MCF 10A (cell line): ENCODE data around the gene SRSF6. TPM values are rescaled to one million over a fixed set of nuclear protein-coding genes. Genes with fewer than 3 reads are reported as not detected.

Source experiments
- BruUV-seq: library from RNA; stranded (reverse); fragments of 400-500 nt; replicated peaks from 2 replicates; lab custom pipeline; 2021; lab: Mats Ljungman, UMichigan
- CTCF ChIA-PET: fragments of 300-600 bp; sonication (Branson Sonifier 250); formaldehyde crosslinking; extraction: SDS; loops from one replicate; lab custom pipeline; 2021; ENCODE audit warnings: antibody characterized with exemption, inconsistent platforms; lab: Yijun Ruan, JAX
- POLR2A ChIA-PET: fragments of 300-600, 350-650 bp; sonication (Branson Sonifier 250); formaldehyde crosslinking; extraction: SDS; loops from one replicate; lab custom pipeline; 2020; ENCODE audit warnings: antibody characterized with exemption, inconsistent platforms; lab: Yijun Ruan, JAX
- DNase-seq: peaks from one replicate; pipeline ENCODE4 v3.0.0-alpha.2; 2018; ENCODE audit not compliant: unreplicated experiment
- H3K27ac Mint-ChIP-seq: one replicate; pipeline ENCODE4 v1.8.0; 2022; ENCODE audit warnings: mild to moderate bottlenecking, low read depth, mixed read lengths; ENCODE audit not compliant: unreplicated experiment
- H3K27me3 Mint-ChIP-seq: one replicate; pipeline ENCODE4 v1.8.0; 2022; ENCODE audit warnings: mixed read lengths; ENCODE audit not compliant: insufficient read depth, unreplicated experiment
- H3K36me3 Mint-ChIP-seq: one replicate; pipeline ENCODE4 v1.8.0; 2022; ENCODE audit warnings: mild to moderate bottlenecking, moderate library complexity, mixed read lengths; ENCODE audit not compliant: insufficient read depth, unreplicated experiment
- H3K4me1 Mint-ChIP-seq: one replicate; pipeline ENCODE4 v1.8.0; 2022; ENCODE audit warnings: mixed read lengths; ENCODE audit not compliant: insufficient read depth, unreplicated experiment
- H3K4me3 Mint-ChIP-seq: one replicate; pipeline ENCODE4 v1.8.0; 2022; ENCODE audit warnings: mild to moderate bottlenecking, moderate library complexity, mixed read lengths; ENCODE audit not compliant: unreplicated experiment
- H3K9me3 Mint-ChIP-seq: one replicate; pipeline ENCODE4 v1.8.0; 2022; ENCODE audit warnings: mixed read lengths; ENCODE audit not compliant: unreplicated experiment
- CTCF ChIP-seq: fragments of 200-600 bp; IDR thresholded peaks from one replicate; pipeline ENCODE4 v1.8.0; 2022; ENCODE audit warnings: antibody characterized with exemption, mild to moderate bottlenecking; ENCODE audit not compliant: unreplicated experiment
- intact Hi-C: fragments of 100-400 bp; cut with micrococcal nuclease; formaldehyde crosslinking; loops from 2 replicates; pipeline ENCODE4 v1.14.1; 2022
- total RNA-seq: library from RNA; stranded (reverse); gene quantifications from 2 replicates; pipeline ENCODE4 v1.2.3, GENCODE V29; 2022

The SRSF6 gene
- total RNA-seq, 1 experiment from 2014 or later = 193 TPM

- TF ChIP-seq CTCF = no peak
- intact Hi-C loops = no loop called here
- H3K36me3 Mint-ChIP-seq = peaks cover 100% of the 10 kb centered on the region
- DNase-seq = no peak
- CTCF ChIA-PET = interaction anchor here (0.6 to 0.8 kb wide), 2 partner anchors 653 to 692 kb away, joined by 3 read pairs; no protein-coding TSS in a partner anchor
- no TSS peak for BruUV-seq
- H3K4me3 Mint-ChIP-seq = no peak overlapping the region
- peaks cover 14% of the 10 kb centered on the region for H3K4me1 Mint-ChIP-seq
- POLR2A ChIA-PET = interaction anchor here (1.5 to 1.6 kb wide), 2 partner anchors 9 to 29 kb away, joined by 5 read pairs; no protein-coding TSS in a partner anchor
- no peaks in the 10 kb centered on the region for H3K9me3 Mint-ChIP-seq
- H3K27ac Mint-ChIP-seq = no peak overlapping the region
- no peaks in the 10 kb centered on the region for H3K27me3 Mint-ChIP-seq
These were observed 5.2 kb downstream of the SRSF6 start for GRCh38 chr20:43462660-43463526.

- CTCF ChIA-PET = interaction anchor here (0.6 kb wide), 1 partner anchor 12 kb away, joined by 3 read pairs; no protein-coding TSS in a partner anchor
- no peak overlapping the region for H3K4me3 Mint-ChIP-seq
- intact Hi-C loops = no loop called here
- BruUV-seq = no TSS peak
- H3K4me1 Mint-ChIP-seq = peaks cover 14% of the 10 kb centered on the region
- no peaks in the 10 kb centered on the region for H3K27me3 Mint-ChIP-seq
- peaks cover 98% of the 10 kb centered on the region for H3K36me3 Mint-ChIP-seq
- TF ChIP-seq CTCF = no peak
- DNase-seq = no peak
- POLR2A ChIA-PET = interaction anchor here (1.2 to 1.5 kb wide), 2 partner anchors 11 to 28 kb away, joined by 5 read pairs; no protein-coding TSS in a partner anchor
- no peak overlapping the region for H3K27ac Mint-ChIP-seq
- no peaks in the 10 kb centered on the region for H3K9me3 Mint-ChIP-seq
These were observed 6.0 kb downstream of the SRSF6 start for GRCh38 chr20:43463527-43464218.

GRCh38 chr20:43464219-43464790 is 6.6 kb downstream of the SRSF6 start:
- TF ChIP-seq CTCF = no peak
- Mint-ChIP-seq H3K4me1 (peaks cover 14% of the 10 kb centered on the region), H3K9me3 (no peaks in the 10 kb centered on the region), H3K4me3 (no peak overlapping the region), H3K36me3 (peaks cover 98% of the 10 kb centered on the region), H3K27me3 (no peaks in the 10 kb centered on the region), H3K27ac (no peak overlapping the region)
- ChIA-PET POLR2A (interaction anchor here (0.6 to 1.2 kb wide), 2 partner anchors 10 to 481 kb away, joined by 3 to 5 read pairs; no protein-coding TSS in a partner anchor), CTCF (interaction anchor here (0.6 kb wide), 1 partner anchor 11 kb away, joined by 3 read pairs; no protein-coding TSS in a partner anchor)
- no TSS peak for BruUV-seq
- intact Hi-C loops = no loop called here
- no peak for DNase-seq
